Astrocyte (in vitro differentiated cells and primary cell): ENCODE results near the gene VSNL1. TPM values are rescaled to one million over a fixed set of nuclear protein-coding genes. Genes with fewer than 3 reads are reported as not detected.

ENCODE experiments used
- DNase-seq: peaks from one replicate; pipeline ENCODE4 v3.0.0-alpha.2; 2010; ENCODE audit warnings: low read depth
- FAIRE-seq: peaks from 2 replicates; lab custom pipeline; 2011; peaks lifted over from hg19 to GRCh38; lab: Jason Lieb, UNC
- H2AFZ ChIP-seq: 2 replicates; pipeline ENCODE4 v1.6.0; 2012; ENCODE audit warnings: low read depth, low read length, inconsistent platforms
- H3K27ac ChIP-seq: 2 replicates; pipeline ENCODE4 v1.5.1; 2011; ENCODE audit warnings: low read depth, low read length, inconsistent platforms
- H3K27me3 ChIP-seq: 2 replicates; pipeline ENCODE4 v1.6.0; 2011; ENCODE audit warnings: low read length, inconsistent platforms; ENCODE audit not compliant: insufficient read depth
- H3K36me3 ChIP-seq: 2 replicates; pipeline ENCODE4 v1.5.1; 2011; ENCODE audit warnings: low read length, inconsistent platforms; ENCODE audit not compliant: insufficient read depth
- H3K4me1 ChIP-seq: 2 replicates; pipeline ENCODE4 v1.5.1; 2011; ENCODE audit warnings: low read length, inconsistent platforms; ENCODE audit not compliant: insufficient read depth
- H3K4me2 ChIP-seq: 2 replicates; pipeline ENCODE4 v1.6.0; 2012; ENCODE audit warnings: low read length, inconsistent platforms
- H3K4me3 ChIP-seq: 2 replicates; pipeline ENCODE4 v1.5.1; 2011; ENCODE audit warnings: low read depth, mild to moderate bottlenecking, low read length, inconsistent platforms; ENCODE audit not compliant: insufficient read depth
- H3K79me2 ChIP-seq: 2 replicates; pipeline ENCODE4 v1.6.0; 2012; ENCODE audit warnings: mild to moderate bottlenecking, low read length, inconsistent platforms; ENCODE audit not compliant: insufficient read depth
- H3K9ac ChIP-seq: 2 replicates; pipeline ENCODE4 v1.6.0; 2012; ENCODE audit warnings: mild to moderate bottlenecking, low read length, inconsistent platforms
- H3K9me3 ChIP-seq: 2 replicates; pipeline ENCODE4 v1.5.1; 2012; ENCODE audit warnings: low read depth, mild to moderate bottlenecking, low read length, inconsistent platforms; ENCODE audit not compliant: insufficient read depth
- H4K20me1 ChIP-seq: 2 replicates; pipeline ENCODE4 v1.6.0; 2012; ENCODE audit warnings: low read length, inconsistent platforms; ENCODE audit not compliant: insufficient read depth
- H3K27ac Mint-ChIP-seq: one replicate; pipeline ENCODE4 v1.8.0; 2021; ENCODE audit warnings: mild to moderate bottlenecking, mixed read lengths; ENCODE audit not compliant: unreplicated experiment
- H3K27me3 Mint-ChIP-seq: one replicate; pipeline ENCODE4 v1.8.0; 2021; ENCODE audit warnings: low read depth, mixed read lengths; ENCODE audit not compliant: unreplicated experiment
- H3K36me3 Mint-ChIP-seq: one replicate; pipeline ENCODE4 v1.8.0; 2021; ENCODE audit warnings: low read depth, mixed read lengths; ENCODE audit not compliant: unreplicated experiment
- H3K4me1 Mint-ChIP-seq: one replicate; pipeline ENCODE4 v1.8.0; 2021; ENCODE audit warnings: low read depth, mixed read lengths; ENCODE audit not compliant: unreplicated experiment
- H3K4me3 Mint-ChIP-seq: one replicate; pipeline ENCODE4 v1.8.0; 2021; ENCODE audit warnings: mild to moderate bottlenecking, moderate library complexity, mixed read lengths; ENCODE audit not compliant: unreplicated experiment
- H3K9me3 Mint-ChIP-seq: one replicate; pipeline ENCODE4 v1.8.0; 2021; ENCODE audit warnings: mild to moderate bottlenecking, mixed read lengths; ENCODE audit not compliant: unreplicated experiment
- CTCF ChIP-seq: IDR thresholded peaks from 2 replicates; pipeline ENCODE4 v1.5.1; 2011; ENCODE audit warnings: low read depth, mild to moderate bottlenecking, inconsistent platforms, low read length, moderate library complexity; ENCODE audit not compliant: insufficient read depth
- EZH2 ChIP-seq: IDR thresholded peaks from 2 replicates; pipeline ENCODE4 v1.6.1; 2012; ENCODE audit warnings: mild to moderate bottlenecking, low read length, inconsistent platforms; ENCODE audit not compliant: insufficient read depth
- total RNA-seq: library from RNA; stranded (reverse); gene quantifications from 2 replicates; pipeline ENCODE4 v1.2.1, GENCODE V29; 2021

The VSNL1 gene
- total RNA-seq, 1 donor from 2014 or later, result 0.61 TPM

- H3K4me3 ChIP-seq, result no peak overlapping the region
- H3K27ac ChIP-seq, result peak overlapping the region; percentile 77
- Mint-ChIP-seq H3K4me1 (peaks cover 21% of the 10 kb centered on the region), H3K36me3 (no peaks in the 10 kb centered on the region), H3K4me3 (peak overlapping the region; percentile 69), H3K27me3 (peaks cover 4% of the 10 kb centered on the region), H3K9me3 (no peaks in the 10 kb centered on the region), H3K27ac (peak overlapping the region; percentile 62)
- H3K79me2 ChIP-seq, result no peaks in the 10 kb centered on the region
- TF ChIP-seq CTCF (no peak), EZH2 (no peak)
- no peaks in the 10 kb centered on the region for H3K27me3 ChIP-seq
- no peaks in the 10 kb centered on the region for H4K20me1 ChIP-seq
- peak; percentile 98 for DNase-seq
- peak overlapping the region; percentile 87 for H2AFZ ChIP-seq
- H3K9me3 ChIP-seq, result no peaks in the 10 kb centered on the region
- peak; percentile 95 for FAIRE-seq
- peak overlapping the region; percentile 10 for H3K9ac ChIP-seq
- peak overlapping the region; percentile 61 for H3K4me2 ChIP-seq
- H3K36me3 ChIP-seq, result no peaks in the 10 kb centered on the region
- peaks cover 27% of the 10 kb centered on the region for H3K4me1 ChIP-seq
These were observed 102.6 kb downstream of the VSNL1 start for GRCh38 chr2:17643031-17643615.

- H3K4me1 Mint-ChIP-seq, result peaks cover 21% of the 10 kb centered on the region
- Histone ChIP-seq H2AFZ (no peak overlapping the region), H3K27ac (peak overlapping the region; percentile 48), H3K36me3 (no peaks in the 10 kb centered on the region), H3K27me3 (no peaks in the 10 kb centered on the region), H3K79me2 (no peaks in the 10 kb centered on the region), H3K9ac (no peak overlapping the region), H3K4me2 (peak overlapping the region; percentile 14), H3K4me3 (no peak overlapping the region), H4K20me1 (no peaks in the 10 kb centered on the region), H3K9me3 (no peaks in the 10 kb centered on the region), H3K4me1 (peaks cover 27% of the 10 kb centered on the region)
- no peak for TF ChIP-seq EZH2
- TF ChIP-seq CTCF, result no peak
- no peaks in the 10 kb centered on the region for H3K27me3 Mint-ChIP-seq
- peaks cover 2% of the 10 kb centered on the region for H3K9me3 Mint-ChIP-seq
- H3K36me3 Mint-ChIP-seq, result peaks cover 4% of the 10 kb centered on the region
- no peak overlapping the region for H3K4me3 Mint-ChIP-seq
- DNase-seq, result peak; percentile 31
- FAIRE-seq, result no peak
- no peak overlapping the region for H3K27ac Mint-ChIP-seq
These were observed 104.7 kb downstream of the VSNL1 start for GRCh38 chr2:17644997-17645720.
